HG03432 (cell line): Measurements from ENCODE around the gene RPS4Y1.
A peak's percentile ranks its signal among the peaks of the same experiment; 100 is the strongest.
"Not testable (repeated sequence)": the region's sequence is repeated elsewhere in the genome, so short reads cannot be mapped to it uniquely, and the experiment has no call there.

ENCODE experiments used
- ATAC-seq: cut with Tn5 transposase; IDR thresholded peaks from one replicate; pipeline ENCODE4 v1.9.1; 2021; ENCODE audit warnings: mild to moderate bottlenecking, moderate library complexity; ENCODE audit not compliant: unreplicated experiment

Gene RPS4Y1

DNA sequence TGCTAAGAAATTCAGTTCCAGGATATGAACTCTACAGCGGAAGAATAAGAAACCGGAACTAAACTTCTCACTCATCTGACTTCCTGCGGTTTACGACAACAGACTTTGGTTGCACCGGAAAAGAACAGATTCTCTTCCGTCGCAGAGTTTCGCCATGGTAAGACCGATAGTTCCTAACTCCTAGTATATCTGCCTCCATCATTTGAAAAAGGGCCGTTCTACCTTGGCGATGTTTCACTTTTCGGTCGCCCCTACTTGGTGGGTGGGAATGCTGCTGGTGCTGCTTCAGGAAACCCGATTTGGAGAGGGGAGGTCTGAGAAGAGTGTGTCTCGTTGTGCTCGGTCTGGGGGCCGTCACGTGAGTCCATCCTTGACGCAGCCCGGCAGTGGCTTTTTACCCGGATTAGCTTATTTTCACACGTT, at the start of gene RPS4Y1:
Gene RPS4Y1 (plus strand): TSS at position 132 of the 423 bp plus-strand sequence. CDS start 23 bp downstream, at position 155.
- peak; percentile 85 for ATAC-seq

DNA sequence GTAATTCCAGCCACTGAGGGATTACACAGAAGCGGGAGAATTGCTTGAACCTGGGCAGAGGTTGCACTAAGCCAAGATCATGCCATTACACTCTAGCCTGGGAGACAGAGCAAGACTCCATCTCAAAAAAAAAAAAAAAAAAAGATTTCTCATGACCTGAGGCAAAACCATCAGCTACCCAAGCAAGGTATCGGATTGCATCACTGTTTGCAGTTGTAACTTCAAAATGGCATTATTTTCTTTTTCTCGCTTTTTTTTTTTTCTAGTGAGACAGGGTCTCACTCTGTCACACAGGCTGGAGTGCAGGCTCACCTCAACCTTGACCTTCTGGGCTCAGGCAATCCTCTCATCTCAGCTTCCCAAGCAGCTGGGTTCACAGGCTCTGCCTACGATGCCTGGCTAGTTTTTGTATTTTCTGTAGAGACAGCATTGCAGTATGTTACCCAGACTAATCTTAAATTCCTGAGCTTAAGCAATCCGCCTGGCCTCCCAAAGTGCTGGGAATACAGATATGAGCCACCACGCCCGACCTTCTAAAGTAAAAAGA, 44.4 kb upstream of the RPS4Y1 start:
- no peak for ATAC-seq

DNA sequence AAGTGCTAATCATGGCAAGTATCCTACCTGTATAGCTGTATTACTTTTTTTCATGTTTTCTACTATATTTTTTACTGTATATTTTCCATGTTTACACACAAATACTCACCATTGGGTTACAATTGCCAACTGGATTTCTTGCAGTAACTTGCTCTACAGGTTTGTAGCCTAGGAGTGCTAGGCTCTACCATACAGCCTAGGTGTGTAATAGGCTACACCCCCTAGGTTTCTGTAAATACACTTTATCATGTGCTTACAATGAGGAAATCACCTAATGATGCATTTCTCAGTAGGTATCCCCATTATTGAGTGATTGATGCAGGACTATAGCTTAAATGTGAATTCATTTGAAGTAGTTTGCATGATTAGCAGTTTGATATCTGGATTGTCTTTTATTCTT, 43.4 kb upstream of the RPS4Y1 start:
- no peak for ATAC-seq

DNA sequence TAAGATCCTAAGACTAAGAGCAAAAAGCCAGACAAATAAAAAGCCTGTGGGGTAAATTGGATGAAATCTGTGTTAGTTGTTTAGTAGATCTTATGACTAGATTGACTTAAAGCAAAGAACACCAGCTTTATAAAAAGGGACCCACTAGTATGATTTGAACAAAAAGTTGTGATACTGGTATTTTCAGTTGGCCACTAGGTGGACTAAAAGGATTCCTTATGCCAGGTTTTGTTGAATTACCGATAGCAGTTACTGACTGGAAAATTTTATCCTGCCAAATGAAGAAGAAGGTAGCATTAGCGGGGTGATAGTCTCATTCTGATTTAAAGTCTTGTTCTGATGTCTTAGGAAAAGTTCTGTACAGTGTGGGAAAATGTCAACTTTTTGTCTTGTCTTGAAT, 41.2 kb upstream of the RPS4Y1 start:
- ATAC-seq = no peak

- not testable (repeated sequence) for ATAC-seq
Observed at GRCh38 chrY:2817146-2817896, 24.1 kb upstream of the RPS4Y1 start.

DNA sequence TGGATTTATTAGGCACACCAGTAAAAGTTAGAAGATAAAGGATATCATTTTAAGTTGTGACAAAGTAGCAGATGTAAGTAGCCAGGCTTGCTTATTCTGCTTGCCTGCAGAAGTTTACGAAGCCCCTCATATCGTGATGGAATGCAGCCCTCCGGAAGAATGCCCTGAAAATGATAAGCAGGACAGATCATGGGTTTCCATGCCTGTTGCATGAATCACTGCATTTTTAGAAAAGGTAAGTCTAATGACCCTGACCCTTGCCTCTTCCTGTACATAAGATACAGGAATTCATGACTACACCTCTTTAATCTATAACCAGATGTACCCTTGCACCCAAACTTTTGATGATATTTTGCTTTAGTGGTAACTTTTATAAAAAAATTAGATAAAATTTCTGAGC, 16.9 kb upstream of the RPS4Y1 start:
- ATAC-seq = no peak

GRCh38 chrY:2828497-2828896, 12.9 kb upstream of the RPS4Y1 start:
- no peak for ATAC-seq

DNA sequence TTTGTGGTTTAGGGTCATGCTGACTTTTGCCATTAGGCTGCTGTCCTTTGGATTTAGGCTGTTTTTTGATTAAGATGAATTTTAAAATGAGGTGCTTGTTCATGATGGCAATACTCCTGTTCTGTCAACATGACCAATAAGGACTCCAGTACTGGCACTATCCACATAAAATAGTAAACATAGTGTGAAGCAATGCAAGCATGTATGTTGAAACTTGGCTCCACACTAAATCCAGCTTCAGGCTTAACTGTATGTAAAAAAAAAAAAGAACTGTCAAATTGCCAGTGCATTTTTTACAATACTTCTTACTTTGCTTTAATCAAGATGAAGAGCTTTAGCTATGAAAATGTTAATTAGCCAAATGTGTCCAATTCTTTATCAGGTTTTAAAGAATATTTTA, 6.2 kb upstream of the RPS4Y1 start:
- ATAC-seq = no peak

GRCh38 chrY:2837078-2837477, 4.3 kb upstream of the RPS4Y1 start:
- ATAC-seq = no peak

DNA sequence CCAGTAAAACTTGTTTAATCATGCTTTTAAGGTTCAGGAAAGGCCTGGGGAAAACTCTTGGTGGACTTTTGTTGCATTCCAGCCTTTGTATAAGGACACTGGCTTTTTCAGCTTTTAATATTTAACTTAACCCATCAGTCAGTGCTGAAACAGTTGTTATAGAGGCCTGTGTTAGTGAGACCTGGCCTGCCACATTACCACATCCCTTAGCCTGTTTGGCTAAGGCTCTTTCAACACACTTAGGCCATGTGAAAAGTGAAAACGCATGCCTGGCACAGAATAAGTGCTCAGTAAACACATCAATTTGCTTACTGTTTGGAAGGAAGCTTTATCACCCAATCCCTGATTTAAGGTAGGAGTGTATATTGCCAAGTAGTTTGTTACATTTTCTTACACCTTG, 3.5 kb upstream of the RPS4Y1 start:
- no peak for ATAC-seq

- no peak for ATAC-seq
Observed at GRCh38 chrY:2846791-2847190, 5.4 kb downstream of the RPS4Y1 start.

GRCh38 chrY:2848384-2848783, 7.0 kb downstream of the RPS4Y1 start:
- ATAC-seq = no peak

DNA sequence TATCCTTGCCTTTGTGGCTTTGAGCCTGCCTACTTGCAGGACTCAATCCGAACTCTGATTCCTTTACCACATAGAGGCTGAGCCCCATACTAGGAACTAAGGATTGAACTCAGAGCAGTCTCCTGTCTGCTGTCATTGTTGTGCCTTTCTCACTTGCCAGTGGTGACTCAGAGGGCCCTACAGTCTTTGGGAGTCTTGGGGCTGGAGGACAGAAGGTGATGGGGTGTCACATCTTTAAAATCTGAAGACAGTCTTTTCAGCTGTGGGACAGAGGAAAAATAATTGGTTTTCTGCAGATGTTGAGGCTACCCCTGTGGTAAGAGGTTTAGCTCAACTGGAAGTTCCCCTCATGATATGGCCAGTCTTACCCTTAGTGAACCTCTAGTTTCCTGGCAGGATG, 8.0 kb downstream of the RPS4Y1 start:
- ATAC-seq = no peak

GRCh38 chrY:2854145-2854774, 12.9 kb downstream of the RPS4Y1 start:
- no peak for ATAC-seq

- no peak for ATAC-seq
Observed at GRCh38 chrY:2857068-2857467, 15.7 kb downstream of the RPS4Y1 start.

DNA sequence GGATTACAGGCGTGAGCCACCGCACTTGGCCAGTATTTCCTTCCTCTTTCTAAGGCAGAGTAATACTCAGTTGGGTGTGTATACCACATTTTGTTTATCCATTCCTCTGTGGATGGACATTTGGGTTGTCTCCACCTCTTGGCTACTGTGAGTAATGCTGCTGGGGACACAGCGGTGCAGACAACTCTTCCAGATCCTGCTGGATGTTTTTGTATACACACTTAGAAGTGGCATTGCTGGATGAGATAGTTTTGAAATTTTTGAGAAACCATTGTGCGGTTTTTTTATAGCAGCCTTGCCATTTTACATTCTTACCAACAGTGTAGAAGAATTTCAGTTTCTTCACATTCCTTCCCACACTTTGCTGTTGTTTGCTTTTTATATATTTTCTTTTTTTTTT, 16.3 kb downstream of the RPS4Y1 start:
- no peak for ATAC-seq

- ATAC-seq = no peak
Observed at GRCh38 chrY:2859782-2860181, 18.4 kb downstream of the RPS4Y1 start.

- ATAC-seq = no peak
Observed at GRCh38 chrY:2860511-2860910, 19.1 kb downstream of the RPS4Y1 start.

GRCh38 chrY:2866581-2866980, 25.2 kb downstream of the RPS4Y1 start:
- ATAC-seq = no peak

DNA sequence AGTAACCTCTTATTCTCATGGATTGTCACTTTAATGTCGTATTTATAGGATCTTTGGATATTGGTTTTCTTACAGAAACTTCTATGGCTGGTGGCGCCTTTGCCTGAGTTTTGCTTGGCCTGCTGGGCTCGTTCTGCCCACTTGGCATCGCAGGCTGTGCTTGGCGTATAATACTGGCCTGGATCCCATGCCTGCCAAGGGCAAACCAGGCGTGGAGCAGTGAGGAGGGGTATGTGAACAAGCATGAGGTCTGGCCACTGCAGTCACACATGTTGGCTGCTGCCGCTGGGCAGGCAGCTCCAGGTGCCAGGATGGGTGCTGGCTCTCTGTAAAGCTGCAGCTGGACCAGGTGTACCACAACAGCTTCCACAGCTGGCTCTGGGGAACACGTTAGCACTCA, 26.1 kb downstream of the RPS4Y1 start:
- ATAC-seq = no peak

DNA sequence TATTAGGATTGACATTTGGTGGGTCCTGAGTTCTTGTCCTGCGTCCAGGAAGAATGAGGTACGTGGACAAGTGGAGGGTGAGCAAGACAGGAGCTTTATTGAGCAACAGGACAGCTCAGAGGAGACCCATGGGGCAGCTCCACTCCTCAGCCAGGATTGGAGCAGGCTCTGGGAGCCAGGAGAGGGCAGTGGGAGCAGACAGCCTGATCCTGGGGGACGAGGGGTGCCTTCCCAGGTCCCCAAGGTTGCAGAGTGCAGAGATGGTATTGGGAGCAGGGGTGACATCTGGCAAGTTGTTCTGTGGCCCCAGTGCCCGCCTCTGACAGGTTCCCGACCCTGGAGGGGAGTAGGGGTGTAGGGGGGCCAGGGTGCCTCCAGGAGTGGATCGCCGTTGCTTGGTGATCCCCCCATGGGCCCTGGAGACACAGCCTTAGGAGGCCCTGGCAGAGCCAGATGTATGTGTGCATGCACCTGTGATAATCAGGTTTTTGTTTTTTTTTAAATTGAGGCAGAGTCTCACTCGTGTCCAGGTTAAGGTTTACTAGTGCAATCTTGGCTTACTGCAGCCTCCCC, 26.7 kb downstream of the RPS4Y1 start:
- ATAC-seq = no peak

GRCh38 chrY:2872234-2872633, 30.8 kb downstream of the RPS4Y1 start:
- not testable (repeated sequence) for ATAC-seq
